ENCODE measurements around the gene PRKAR2B.
"Not testable (repeated sequence)": the region's sequence is repeated elsewhere in the genome, so short reads cannot be mapped to it uniquely, and the experiment has no call there.

PRKAR2B gene

GRCh38 chr7:107119376-107120105 lies 75.0 kb downstream of the PRKAR2B start:
- no peak for DNase-seq (ENCODE audit: low spot score)

GRCh38 chr7:107122486-107122911 lies 78.0 kb downstream of the PRKAR2B start:
- DNase-seq (ENCODE audit: low spot score) = no peak

DNA sequence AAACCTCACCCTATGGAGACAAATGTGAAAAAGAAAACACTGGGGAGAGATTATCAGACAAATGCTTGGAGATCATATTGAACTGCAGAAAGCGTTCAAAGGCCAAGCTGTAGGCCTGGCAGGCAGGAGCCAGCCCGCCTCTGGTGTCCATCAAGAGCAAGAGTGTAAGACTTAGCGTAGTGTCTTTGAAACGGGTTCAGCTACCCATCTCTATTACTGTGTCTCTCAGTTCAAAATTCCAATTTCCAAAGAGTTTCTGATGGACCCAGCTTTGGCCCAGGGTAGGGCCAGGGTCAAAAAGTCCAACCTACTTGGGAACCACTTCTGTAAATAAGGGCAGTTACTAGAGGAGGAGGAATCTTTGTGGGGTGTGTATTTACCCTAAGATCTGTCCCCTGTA lies 78.9 kb downstream of the PRKAR2B start:
- DNase-seq (ENCODE audit: low spot score) = no peak

DNA sequence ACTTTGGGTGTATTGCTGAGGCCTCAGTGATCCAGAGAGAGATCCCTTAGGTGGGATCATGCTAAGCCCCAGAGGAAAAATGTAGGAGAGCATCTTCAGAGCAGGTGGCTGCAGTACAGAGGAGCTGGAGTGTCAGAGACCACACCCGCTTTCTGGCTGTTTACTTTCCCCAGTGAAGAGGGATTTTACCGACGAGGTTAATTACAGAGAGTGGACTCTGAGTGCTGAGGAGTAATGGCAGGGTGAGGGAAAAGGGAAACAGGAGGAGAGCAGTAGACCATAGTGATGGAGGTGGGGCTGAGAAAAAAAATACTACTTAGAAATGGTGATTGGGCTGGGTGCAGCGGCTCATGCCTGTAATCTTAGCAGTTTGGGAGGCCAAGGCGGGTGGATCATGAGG lies 81.0 kb downstream of the PRKAR2B start:
- DNase-seq (ENCODE audit: low spot score) = no peak

DNA sequence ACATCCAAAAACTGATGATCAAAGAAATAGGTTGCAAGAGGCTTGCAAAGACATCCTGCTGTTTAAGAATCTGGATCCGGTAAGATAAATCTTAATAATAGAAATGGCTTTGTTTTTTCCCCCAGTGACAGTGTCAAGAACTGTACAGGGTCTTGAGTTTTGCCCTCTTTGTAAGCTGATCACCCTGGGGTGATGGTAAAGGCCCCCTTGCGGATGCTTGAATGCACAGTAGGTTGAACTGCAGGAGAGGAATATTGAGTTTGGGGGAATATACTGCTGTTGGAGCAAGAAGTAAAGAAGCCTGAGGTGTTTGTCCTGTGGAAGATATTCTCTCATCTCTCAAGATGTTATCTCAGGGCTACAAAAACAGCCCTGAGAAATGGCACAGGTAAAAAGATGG lies 83.7 kb downstream of the PRKAR2B start:
- no peak for DNase-seq (ENCODE audit: low spot score)

GRCh38 chr7:107128748-107129147 lies 84.2 kb downstream of the PRKAR2B start:
- no peak for DNase-seq (ENCODE audit: low spot score)

- DNase-seq (ENCODE audit: low spot score) = peak; percentile 6
Observed at GRCh38 chr7:107130487-107131220, 86.1 kb downstream of the PRKAR2B start.

DNA sequence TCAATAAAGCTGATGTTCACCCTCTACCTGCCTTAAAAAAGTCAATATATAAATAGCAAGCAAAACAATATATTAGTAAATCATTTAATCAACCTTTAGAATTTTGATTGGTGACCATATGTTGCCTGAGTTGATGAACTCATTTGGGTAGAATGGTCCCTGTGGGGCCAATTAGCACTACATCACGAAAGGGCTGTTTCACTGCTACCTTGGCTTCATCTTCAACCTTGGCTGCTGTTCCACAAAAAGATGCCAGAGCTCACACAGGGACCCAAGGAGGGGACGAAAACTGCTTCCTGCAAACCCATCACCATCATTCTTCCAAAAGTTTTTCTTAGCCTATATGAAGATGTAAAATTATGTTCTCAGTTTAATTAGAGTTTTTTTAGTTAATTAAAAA lies 88.9 kb downstream of the PRKAR2B start:
- no peak for DNase-seq (ENCODE audit: low spot score)

DNA sequence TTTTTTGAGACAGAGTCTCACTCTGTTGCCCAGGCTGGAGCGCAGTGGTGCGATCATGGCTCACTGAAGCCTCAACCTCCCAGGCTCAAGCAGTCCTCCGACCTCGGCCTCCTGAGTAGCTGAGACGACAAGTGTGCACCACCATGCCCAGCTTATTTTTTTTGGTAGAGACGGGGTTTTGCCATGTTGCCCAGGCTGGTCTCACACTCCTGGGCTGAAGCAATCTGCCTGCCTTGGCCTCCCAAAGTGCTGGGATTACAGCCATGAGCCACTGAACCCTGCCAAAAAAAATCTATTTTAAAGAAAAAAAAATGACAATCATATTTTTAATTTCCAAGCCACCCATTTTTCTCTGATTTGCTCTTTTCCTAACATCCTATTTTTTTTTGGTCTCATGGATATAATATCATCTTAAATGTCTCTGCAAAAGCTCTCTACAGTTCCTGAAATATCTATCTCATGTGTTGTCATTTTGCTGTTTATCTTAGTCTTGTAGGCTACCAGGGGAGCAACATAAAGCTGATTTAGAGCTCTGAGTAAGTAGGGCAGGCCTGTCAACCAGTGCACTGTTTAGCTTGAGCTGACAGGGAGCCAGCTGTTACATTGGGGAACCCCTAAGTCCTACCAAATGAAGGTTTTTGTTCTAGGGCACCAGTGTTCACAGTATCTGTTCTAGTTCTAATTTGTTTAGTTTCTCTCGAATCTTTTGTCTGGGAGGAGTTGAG lies 94.4 kb downstream of the PRKAR2B start:
- no peak for DNase-seq (ENCODE audit: low spot score)

DNA sequence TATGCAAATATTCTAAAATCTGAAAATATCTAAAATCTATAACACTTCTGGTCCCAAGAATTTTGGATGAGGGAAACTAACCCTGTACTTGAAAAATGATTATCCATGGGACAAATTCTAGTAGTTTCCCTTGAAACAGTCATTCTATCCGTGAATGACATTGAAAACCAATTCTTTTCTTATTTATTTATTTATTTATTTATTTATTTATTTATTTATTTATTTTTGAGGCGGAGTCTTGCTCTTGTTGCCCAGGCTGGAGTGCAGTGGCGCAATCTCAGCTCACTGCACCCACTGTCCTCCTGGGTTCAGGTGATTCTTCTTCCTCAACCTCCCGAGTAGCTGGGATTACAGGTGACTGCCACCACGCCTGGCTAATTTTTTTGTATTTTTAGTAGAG lies 99.4 kb downstream of the PRKAR2B start:
- not testable (repeated sequence) for DNase-seq (ENCODE audit: low spot score)

DNA sequence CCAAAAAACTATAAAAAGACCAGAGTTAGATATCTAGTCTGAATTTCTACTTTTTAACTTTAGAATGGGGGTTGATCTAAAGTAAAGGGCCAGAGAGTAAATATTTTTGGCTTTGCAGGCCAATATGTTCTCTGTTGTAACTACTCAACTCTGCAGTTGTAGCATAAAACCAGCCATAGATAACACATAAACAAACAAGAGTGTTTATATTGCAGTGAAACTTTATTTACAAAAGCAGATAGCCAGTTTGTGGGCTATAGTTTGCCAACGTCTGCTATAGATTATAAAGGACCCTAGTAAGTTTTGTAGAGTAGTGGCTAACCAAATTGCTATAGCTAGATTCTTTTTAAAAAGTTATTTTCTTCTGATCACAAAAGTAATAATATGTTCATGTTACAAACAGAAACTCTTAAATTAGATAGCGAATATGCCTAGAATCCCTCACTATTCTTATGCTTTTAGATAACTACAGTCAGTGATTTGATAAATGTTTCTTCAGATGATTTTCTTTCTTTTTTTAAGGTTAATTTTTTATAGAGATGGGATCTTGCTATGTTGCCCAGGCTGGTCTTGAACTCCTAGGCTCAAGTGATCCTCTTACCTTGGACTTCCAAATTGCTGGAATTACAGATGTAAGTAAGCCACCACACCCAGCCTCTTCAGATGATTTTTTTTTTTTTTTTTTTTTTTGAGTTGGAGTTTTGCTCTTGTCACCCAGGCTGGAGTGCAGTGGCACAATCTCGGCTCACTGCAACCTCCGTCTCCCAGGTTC lies 100.7 kb downstream of the PRKAR2B start:
- DNase-seq (ENCODE audit: low spot score) = no peak

DNA sequence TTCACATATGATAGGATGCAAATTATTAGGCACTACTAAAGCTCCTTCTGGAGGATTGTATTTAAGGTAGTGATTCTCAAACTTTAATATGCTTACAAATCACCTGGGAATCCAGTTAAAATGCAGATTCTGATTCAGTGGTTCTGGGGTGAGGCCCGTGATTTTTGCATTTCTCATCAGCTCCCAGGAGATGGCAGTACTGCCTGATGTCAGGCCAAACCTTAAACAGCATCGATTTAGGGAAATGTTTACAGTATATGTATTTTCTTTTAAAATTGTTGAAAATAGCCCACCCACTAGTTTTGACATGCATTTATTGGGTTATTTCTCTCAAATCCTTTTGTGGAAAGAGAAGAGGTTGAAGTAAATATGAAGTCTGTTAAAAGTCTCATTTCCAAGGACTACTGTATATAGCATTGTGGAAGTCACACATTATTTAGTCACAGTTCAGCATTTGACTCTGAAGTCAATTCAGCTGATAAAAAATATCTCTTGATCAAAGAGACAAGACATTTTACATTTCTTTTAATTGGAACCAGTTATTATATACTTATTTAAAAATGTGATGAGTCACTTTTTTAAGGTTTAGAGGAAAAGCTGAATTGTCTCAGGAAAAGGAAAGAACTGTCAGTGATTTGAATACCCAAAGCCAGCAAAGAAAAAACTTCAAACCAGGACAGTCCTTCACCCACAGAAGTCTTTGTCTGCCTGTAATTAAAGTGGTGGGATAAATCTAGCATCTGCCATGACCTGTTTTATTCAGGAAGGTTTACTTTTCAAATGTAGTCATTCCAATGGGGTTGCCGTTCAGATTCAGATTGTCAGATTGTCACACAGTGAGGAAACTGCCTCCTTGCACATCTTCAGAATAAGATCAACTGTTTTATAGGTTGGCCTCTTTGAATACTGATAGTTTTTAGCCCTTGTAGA lies 103.2 kb downstream of the PRKAR2B start:
- no peak for DNase-seq (ENCODE audit: low spot score)

GRCh38 chr7:107148721-107149120 lies 104.2 kb downstream of the PRKAR2B start:
- no peak for DNase-seq (ENCODE audit: low spot score)

- DNase-seq (ENCODE audit: low spot score) = no peak
Observed at GRCh38 chr7:107149863-107150262, 105.4 kb downstream of the PRKAR2B start.

DNA sequence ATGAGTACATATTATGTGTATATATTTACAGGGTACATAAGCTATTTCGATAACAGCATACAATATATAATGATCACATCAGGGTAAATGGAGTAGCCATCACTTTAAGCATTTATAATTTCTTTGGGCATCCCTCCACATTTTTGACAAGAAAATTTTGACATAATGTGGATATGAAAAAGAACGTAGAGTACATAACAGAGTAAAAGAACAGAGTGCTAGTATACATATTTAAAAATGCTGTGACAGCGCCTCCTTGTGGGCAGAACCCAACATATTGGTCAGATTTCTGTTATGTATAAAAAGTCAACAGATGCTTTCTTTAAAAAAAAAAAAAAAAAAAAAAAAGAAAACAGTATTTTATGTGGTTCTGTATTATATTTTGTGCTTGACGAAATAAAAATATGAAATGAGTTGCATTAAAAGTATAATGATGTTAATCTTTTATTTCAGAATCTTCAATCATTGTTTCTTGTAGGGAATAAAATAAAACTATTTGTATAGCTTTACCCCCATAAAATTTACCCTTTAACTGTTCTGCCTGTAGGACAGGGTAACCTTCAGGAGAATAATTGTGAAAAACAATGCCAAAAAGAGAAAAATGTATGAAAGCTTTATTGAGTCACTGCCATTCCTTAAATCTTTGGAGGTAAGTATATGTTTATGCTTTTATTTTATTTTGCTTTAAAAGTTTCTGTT lies 106.0 kb downstream of the PRKAR2B start:
- no peak for DNase-seq (ENCODE audit: low spot score)

DNA sequence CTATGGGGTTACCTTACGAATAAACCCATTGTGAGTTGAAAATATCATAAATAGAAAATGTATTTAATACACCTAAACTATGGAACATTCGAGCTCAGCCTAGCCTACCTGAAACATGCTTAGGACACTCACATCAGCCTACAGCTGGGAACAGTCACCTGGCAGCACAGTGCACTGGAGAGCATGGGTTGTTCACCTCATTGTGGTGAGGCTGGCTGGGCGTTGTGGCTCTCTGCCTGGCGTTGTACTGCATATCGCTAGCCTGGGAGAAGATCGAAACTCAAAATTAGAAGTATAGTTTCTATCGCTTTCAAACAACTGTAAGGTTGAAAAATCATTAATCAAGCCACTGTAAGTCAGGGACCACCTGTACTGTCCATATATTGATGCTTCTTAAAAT lies 107.0 kb downstream of the PRKAR2B start:
- no peak for DNase-seq (ENCODE audit: low spot score)

- DNase-seq (ENCODE audit: low spot score) = no peak
Observed at GRCh38 chr7:107152011-107152410, 107.5 kb downstream of the PRKAR2B start.

DNA sequence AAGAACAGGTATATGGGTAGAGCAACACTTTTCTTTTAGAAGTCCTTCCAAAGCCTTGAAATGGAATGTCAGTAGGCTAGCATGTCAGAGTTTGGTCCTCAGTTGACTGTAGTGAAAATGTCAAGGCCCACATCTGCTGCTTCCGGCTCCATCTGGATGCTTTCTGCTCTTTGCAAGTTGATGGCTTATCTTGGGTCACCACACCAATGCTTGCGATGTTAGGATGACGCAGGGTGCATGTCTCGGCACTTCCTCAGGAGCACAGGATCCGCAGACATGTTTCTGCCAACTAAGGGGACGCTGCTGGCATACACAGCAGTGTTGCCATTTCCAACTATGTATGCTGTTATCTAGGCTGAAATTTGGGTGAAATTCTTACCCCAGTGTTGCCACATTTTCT lies 110.3 kb downstream of the PRKAR2B start:
- no peak for DNase-seq (ENCODE audit: low spot score)

- DNase-seq (ENCODE audit: low spot score) = not testable (repeated sequence)
Observed at GRCh38 chr7:107155726-107156125, 111.2 kb downstream of the PRKAR2B start.

DNA sequence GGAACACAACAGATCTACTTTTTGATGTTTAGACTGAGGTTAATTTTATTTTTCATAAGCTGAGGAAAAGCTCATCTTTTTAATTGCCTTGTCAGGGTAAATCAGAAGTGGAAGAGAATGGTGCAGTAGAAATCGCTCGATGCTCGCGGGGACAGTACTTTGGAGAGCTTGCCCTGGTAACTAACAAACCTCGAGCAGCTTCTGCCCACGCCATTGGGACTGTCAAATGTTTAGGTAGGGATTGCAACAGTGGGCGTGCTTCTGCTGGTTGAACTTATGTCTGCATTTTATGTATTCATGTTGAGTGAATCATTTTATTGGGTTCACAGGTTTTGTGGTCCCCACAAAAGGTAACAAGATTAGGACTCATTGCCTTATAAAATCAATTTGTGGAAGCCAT lies 112.6 kb downstream of the PRKAR2B start:
- no peak for DNase-seq (ENCODE audit: low spot score)

Measured in HuH-7.5 (cell line).